Activated CD8-positive, alpha-beta T cell treated with anti-CD3 and anti-CD28 coated beads for 36 hours (primary cell): ENCODE results near the gene RAB5B. TPM values are rescaled to one million over a fixed set of nuclear protein-coding genes. Genes with fewer than 3 reads are reported as not detected.
"Not testable (repeated sequence)": the region's sequence is repeated elsewhere in the genome, so short reads cannot be mapped to it uniquely, and the experiment has no call there.

Experiments
- ATAC-seq: fragments of 200-7000 bp; cut with Tn5 transposase; one replicate; pipeline ENCODE4 v1.10.0; 2021; ENCODE audit warnings: mild to moderate bottlenecking, moderate library complexity
- CTCF ChIA-PET: fragments of 350-600 bp; sonication (Branson Sonifier 250); formaldehyde crosslinking; loops from one replicate; lab custom pipeline; 2021; ENCODE audit warnings: antibody characterized with exemption; lab: Charles Lee
- POLR2A ChIA-PET: fragments of 350-600 bp; sonication (Branson Sonifier 250); formaldehyde crosslinking; loops from one replicate; lab custom pipeline; 2021; ENCODE audit warnings: antibody characterized with exemption; lab: Charles Lee
- DNase-seq: peaks from one replicate; pipeline ENCODE4 v3.0.0-alpha.2; 2020
- H3K27ac Mint-ChIP-seq: one replicate; pipeline ENCODE4 v1.8.0; 2021; ENCODE audit warnings: mild to moderate bottlenecking, mixed read lengths
- H3K27me3 Mint-ChIP-seq: one replicate; pipeline ENCODE4 v1.8.0; 2021; ENCODE audit warnings: mixed read lengths
- H3K36me3 Mint-ChIP-seq: one replicate; pipeline ENCODE4 v1.8.0; 2021; ENCODE audit warnings: low read depth, mixed read lengths
- H3K4me1 Mint-ChIP-seq: one replicate; pipeline ENCODE4 v1.8.0; 2021; ENCODE audit warnings: low read depth, mixed read lengths
- H3K4me3 Mint-ChIP-seq: one replicate; pipeline ENCODE4 v1.8.0; 2021; ENCODE audit warnings: mild to moderate bottlenecking, moderate library complexity, mixed read lengths
- H3K9me3 Mint-ChIP-seq: one replicate; pipeline ENCODE4 v1.8.0; 2021; ENCODE audit warnings: mixed read lengths
- intact Hi-C: fragments of 100-400 bp; cut with micrococcal nuclease; formaldehyde crosslinking; loops from one replicate; pipeline ENCODE4 v1.10.0; 2022
- total RNA-seq, 2 experiments: library from RNA; stranded (reverse); gene quantifications; one replicate each; pipeline ENCODE4 v1.2.3, GENCODE V29; 2021
- TF ChIP-seq, protein P1 (sequence below): fragments of 200-600 bp; IDR thresholded peaks from one replicate; pipeline ENCODE4 v1.8.0; 2022; ENCODE audit warnings: antibody characterized with exemption, mild to moderate bottlenecking

The RAB5B gene
- total RNA-seq, 2 experiments from 2014 or later: 26.0 to 32.4 TPM

DNA sequence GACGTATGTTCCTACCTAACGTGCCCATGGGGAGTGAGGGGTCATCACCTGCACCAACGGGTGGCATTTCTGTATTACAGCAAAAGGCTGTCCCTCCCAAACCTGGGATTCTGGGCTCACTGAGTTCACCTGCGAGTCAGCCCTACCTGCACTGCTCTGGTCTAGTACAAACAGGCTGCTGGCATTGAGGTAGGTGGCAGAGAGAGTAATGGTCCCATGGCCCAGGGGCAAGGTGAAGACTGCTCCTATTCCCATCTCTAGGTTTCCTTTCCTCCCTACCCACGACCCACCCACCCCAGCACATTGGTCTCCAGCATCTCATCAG, 23.6 kb downstream of the RAB5B start:
- ATAC-seq: peak; percentile 10
- no peaks in the 10 kb centered on the region for H3K9me3 Mint-ChIP-seq
- H3K27ac Mint-ChIP-seq: no peak overlapping the region
- TF ChIP-seq, protein P1, sequence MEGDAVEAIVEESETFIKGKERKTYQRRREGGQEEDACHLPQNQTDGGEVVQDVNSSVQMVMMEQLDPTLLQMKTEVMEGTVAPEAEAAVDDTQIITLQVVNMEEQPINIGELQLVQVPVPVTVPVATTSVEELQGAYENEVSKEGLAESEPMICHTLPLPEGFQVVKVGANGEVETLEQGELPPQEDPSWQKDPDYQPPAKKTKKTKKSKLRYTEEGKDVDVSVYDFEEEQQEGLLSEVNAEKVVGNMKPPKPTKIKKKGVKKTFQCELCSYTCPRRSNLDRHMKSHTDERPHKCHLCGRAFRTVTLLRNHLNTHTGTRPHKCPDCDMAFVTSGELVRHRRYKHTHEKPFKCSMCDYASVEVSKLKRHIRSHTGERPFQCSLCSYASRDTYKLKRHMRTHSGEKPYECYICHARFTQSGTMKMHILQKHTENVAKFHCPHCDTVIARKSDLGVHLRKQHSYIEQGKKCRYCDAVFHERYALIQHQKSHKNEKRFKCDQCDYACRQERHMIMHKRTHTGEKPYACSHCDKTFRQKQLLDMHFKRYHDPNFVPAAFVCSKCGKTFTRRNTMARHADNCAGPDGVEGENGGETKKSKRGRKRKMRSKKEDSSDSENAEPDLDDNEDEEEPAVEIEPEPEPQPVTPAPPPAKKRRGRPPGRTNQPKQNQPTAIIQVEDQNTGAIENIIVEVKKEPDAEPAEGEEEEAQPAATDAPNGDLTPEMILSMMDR: no peak
- peaks cover 24% of the 10 kb centered on the region for H3K4me1 Mint-ChIP-seq
- peak overlapping the region; percentile 74 for H3K4me3 Mint-ChIP-seq
- intact Hi-C loops: loop anchor here (2.0 kb wide), 2 partner anchors 31 to 43 kb away; partner anchors contain the start of gene RPS26
- H3K27me3 Mint-ChIP-seq: peaks cover 11% of the 10 kb centered on the region
- DNase-seq: no peak
- CTCF ChIA-PET: interaction anchor here (0.8 to 6.2 kb wide), 12 partner anchors 13 to 282 kb away, joined by 3 to 88 read pairs (median 8); partner anchors contain the start of gene PA2G4
- POLR2A ChIA-PET: interaction anchor here (0.9 to 2.8 kb wide), 3 partner anchors 10 to 107 kb away, joined by 3 to 17 read pairs (median 4); partner anchors contain the start of gene PA2G4
- H3K36me3 Mint-ChIP-seq: peaks cover 9% of the 10 kb centered on the region

GRCh38 chr12:55999522-55999921, 25.6 kb downstream of the RAB5B start:
- H3K9me3 Mint-ChIP-seq, H3K36me3 Mint-ChIP-seq, ATAC-seq, H3K4me3 Mint-ChIP-seq, intact Hi-C loops: not testable (repeated sequence)
- ChIA-PET POLR2A (interaction anchor here (0.6 kb wide), 1 partner anchor 119 kb away, joined by 4 read pairs; the partner anchor contains the start of gene ZC3H10), CTCF (interaction anchor here (5.7 to 6.2 kb wide), 3 partner anchors 10 to 40 kb away, joined by 55 to 88 read pairs (median 81); no protein-coding TSS in a partner anchor)
- peak overlapping the region; percentile 73 for H3K27ac Mint-ChIP-seq
- peaks cover 24% of the 10 kb centered on the region for H3K4me1 Mint-ChIP-seq
- DNase-seq: peak; percentile 32
- H3K27me3 Mint-ChIP-seq: peaks cover 11% of the 10 kb centered on the region

DNA sequence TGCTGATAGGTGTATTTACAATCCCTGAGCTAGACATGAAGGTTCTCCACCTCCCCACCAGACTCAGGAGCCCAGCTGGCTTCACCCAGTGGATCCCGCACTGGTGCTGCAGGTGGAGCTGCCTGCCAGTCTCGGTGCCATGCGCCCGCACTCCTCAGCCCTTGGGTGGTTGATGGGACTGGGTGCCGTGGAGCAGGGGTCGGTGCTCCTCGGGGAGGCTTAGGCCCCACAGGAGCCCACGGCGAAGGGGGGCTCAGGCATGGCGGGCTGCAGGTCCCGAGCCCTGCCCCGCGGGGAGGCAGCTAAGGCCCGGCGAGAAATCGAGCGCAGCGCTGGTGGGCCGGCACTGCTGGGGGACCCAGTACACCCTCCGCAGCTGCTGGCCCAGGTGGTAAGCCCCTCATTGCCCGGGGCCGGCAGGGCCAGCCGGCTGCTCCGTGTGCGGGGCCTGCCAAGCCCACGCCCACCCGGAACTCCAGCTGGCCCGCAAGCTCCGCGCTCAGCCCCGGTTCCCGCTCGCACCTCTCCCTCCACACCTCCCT, 26.2 kb downstream of the RAB5B start:
- DNase-seq, H3K27ac Mint-ChIP-seq, intact Hi-C loops, H3K36me3 Mint-ChIP-seq, H3K4me3 Mint-ChIP-seq, ATAC-seq, H3K9me3 Mint-ChIP-seq, POLR2A ChIA-PET: not testable (repeated sequence)
- Mint-ChIP-seq H3K4me1 (peaks cover 24% of the 10 kb centered on the region), H3K27me3 (peaks cover 11% of the 10 kb centered on the region)
- CTCF ChIA-PET: interaction anchor here (0.7 to 5.8 kb wide), 3 partner anchors 10 to 28 kb away, joined by 3 to 88 read pairs (median 81); no protein-coding TSS in a partner anchor

DNA sequence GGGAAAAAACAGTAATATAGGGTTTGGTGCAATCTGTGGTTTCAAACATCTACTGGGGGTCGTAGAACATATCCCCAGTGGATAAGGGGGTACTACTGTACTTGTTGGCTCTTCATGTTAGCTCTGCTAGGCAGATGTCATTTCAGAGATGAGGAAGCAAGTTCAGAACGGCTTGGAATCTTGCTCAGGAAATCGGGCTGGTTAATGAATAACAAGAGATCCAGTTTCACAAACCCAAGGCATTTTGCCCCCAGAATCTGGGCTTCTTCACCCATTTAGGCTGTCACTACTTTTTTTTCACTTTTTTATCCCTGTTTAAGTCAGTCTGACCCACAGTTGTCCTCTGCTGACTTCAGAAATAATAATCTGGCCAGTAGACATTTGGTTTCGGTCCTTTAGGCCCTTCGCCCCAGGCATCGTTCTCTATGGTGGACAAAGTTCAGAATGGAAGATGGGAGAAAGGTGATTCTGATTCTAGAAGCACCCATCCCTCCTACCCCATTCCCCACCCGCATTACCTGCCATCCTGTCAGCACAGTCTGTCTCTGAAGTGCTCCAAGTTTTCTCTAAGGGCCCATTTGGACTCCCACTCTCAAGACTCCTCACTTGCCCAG, 27.7 kb downstream of the RAB5B start:
- Mint-ChIP-seq H3K4me3 (no peak overlapping the region), H3K27ac (no peak overlapping the region), H3K36me3 (peaks cover 4% of the 10 kb centered on the region), H3K27me3 (peaks cover 10% of the 10 kb centered on the region), H3K4me1 (peaks cover 18% of the 10 kb centered on the region), H3K9me3 (no peaks in the 10 kb centered on the region)
- ChIA-PET POLR2A (interaction anchor here (0.7 kb wide), 1 partner anchor 104 kb away, joined by 3 read pairs; no protein-coding TSS in a partner anchor), CTCF (no interaction called here)
- no peak for ATAC-seq
- DNase-seq: no peak
- intact Hi-C loops: no loop called here
- TF ChIP-seq, protein P1: no peak

- H3K4me1 Mint-ChIP-seq: peaks cover 19% of the 10 kb centered on the region
- H3K4me3 Mint-ChIP-seq, intact Hi-C loops, ATAC-seq, POLR2A ChIA-PET, H3K27ac Mint-ChIP-seq, H3K27me3 Mint-ChIP-seq, DNase-seq, H3K9me3 Mint-ChIP-seq, H3K36me3 Mint-ChIP-seq: not testable (repeated sequence)
- CTCF ChIA-PET: interaction anchor here (1.1 kb wide), 1 partner anchor 26 kb away, joined by 4 read pairs; no protein-coding TSS in a partner anchor
These were observed 29.5 kb downstream of the RAB5B start for GRCh38 chr12:56003376-56003775.

DNA sequence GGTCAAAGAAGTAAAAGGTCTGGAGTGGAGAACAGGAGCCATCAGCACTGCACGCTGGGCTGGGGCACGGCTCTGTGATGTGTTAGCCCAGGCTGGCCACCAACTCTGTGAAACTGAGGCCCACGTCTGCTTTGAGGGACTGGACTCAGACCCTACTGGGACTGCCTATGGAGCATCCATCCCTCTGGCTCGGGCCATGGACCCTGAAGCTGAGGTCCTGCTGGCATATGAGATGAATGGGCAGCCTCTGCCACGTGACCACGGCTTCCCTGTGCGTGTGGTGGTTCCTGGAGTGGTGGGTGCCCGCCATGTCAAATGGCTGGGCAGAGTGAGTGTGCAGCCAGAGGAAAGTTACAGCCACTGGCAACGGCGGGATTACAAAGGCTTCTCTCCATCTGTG, 30.3 kb downstream of the RAB5B start:
- intact Hi-C loops: no loop called here
- POLR2A ChIA-PET: no interaction called here
- Mint-ChIP-seq H3K4me3 (no peak overlapping the region), H3K36me3 (peaks cover 3% of the 10 kb centered on the region), H3K27me3 (no peaks in the 10 kb centered on the region), H3K4me1 (peaks cover 21% of the 10 kb centered on the region), H3K9me3 (no peaks in the 10 kb centered on the region), H3K27ac (no peak overlapping the region)
- CTCF ChIA-PET: interaction anchor here (1.1 to 11.7 kb wide), 2 partner anchors 7 to 25 kb away, joined by 4 to 81 read pairs; partner anchors contain the start of gene SUOX
- TF ChIP-seq, protein P1: no peak
- DNase-seq (no peak), ATAC-seq (no peak)
